CD4-positive, alpha-beta T cell treated with Interleukin-4 for 4 hours (primary cell): ENCODE measurements around the gene UBAC1.
"Not testable (repeated sequence)": the region's sequence is repeated elsewhere in the genome, so short reads cannot be mapped to it uniquely, and the experiment has no call there.

Source experiments
- DNase-seq: peaks from one replicate; pipeline ENCODE4 v3.0.0-alpha.2; 2020

The UBAC1 gene

DNA sequence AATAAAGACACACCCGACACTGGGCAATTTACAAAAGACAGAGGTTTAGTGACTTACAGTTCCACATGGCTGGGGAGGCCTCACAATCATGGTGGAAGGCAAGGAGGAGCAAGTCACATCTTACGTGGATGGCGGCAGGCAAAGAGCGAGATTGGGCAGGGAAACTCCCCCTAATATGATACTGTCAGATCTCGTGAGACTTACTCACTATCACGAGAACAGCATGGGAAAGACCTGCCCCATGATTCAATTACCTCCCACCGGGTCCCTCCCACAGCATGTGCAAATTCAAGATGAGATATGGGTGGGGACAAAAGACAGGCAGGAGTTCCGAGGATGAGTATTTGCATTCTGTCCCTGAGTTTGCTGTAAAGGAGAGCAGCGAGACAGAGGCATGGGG, 49.9 kb downstream of the UBAC1 start:
- DNase-seq = not testable (repeated sequence)

DNA sequence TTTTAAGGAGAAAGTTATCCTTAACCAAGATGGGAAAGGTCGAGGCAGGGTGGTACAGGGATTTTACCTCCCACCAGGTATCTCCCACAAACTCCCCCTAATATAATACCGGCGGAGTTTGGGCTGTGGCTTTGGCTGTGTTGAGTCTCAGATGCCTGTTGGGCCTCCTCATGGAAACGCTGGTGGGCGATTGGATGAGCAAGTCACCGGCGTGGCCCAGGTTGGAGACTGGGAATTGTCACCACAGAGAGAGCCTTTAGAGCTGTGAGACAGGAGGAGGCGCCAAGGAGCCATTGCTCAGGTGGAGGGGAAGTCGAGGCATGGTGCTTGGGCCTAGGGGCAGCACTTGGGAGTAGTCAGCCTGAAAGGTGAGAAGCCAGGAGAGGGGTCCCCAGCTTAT, 50.4 kb downstream of the UBAC1 start:
- no peak for DNase-seq

DNA sequence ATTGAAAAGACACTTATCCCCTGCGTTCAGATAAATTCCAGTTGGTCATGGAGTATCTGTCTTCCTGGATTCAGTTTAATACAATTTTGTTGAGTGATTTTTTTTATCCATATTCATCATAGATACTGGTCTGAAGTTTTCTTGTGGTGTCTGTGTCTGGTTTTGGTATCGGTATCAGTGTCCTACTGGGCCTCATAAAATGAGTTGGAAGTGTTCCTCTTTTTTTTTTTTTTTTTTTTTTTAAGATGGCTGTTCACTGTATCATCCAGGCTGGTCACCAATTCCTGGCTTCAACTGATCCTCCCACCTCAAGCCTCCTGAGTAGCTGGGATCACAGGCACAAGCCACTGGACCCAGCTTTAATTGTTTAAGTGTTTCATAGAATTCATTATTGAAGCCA, 51.0 kb downstream of the UBAC1 start:
- DNase-seq = no peak

DNA sequence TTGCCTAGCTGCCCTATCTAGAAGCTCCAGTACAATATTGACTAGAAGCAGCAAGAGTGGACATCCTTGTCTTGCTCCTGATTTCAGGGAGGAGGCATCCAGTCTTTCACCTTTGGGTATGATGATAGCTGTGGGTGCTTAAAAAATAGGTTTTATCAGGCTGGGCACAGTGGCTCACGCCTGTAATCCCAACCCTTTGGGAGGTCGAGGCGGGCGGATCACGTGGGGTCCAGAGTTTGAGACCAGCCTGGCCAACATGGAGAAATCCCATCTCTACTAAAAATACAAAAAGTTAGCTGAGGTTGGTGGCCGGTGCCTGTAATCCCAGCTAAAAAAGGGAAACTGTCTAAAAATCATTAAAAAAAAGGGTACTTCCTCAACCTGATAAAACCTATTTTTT, 51.8 kb downstream of the UBAC1 start:
- DNase-seq = no peak

DNA sequence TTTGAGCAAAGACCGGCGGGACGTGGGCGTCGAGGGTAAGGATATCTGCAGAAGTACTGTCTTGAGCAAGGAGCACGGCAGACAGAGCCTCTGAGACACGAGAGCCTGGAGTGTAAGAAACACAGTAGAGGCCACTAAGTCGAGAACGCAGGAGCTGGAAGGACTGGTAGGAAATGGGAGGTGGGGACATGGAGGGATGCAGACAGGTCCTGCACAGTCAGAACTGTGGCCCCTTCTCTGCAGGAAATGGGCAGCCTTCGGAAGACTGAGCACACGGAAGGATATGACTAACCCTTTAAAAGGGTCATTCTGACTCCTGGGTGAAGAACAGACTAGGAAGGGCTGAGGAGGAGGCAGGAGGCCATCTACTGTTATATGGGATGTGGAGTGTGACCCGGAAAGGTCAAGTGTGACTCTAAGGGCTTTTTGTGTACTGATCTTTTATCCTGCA, 52.4 kb downstream of the UBAC1 start:
- no peak for DNase-seq

DNA sequence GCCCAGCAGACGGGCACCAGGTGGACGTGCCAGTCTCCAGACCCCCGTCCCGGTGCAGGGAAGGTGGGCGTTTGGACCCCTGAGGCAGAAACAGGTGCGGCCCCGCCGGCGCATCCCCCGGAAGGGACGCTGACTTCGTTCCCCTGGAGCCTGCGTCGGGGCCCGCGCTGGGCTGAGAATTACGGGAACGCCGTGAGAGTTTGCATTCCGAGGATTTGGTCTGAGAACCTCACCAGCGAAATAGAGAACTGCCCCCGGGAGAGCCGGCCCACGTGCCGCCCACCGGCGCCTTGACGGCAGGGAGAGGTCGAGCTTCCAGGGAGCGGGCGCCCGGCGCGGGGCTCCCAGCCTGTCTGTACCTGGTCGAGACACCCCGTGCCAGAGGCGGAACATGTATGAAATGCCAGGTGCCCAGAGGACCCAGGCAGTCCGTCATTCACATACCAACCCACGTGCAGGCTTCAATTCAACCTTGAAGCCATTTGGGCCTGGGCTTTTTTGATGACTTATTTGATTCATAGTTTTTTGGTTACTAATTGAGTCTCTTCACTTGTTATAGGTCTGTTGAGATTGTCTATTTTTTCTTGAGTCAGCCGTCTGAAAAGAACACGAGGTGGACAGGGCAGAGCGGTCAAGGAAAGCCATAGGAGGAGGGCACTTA, 53.0 kb downstream of the UBAC1 start:
- DNase-seq = no peak

DNA sequence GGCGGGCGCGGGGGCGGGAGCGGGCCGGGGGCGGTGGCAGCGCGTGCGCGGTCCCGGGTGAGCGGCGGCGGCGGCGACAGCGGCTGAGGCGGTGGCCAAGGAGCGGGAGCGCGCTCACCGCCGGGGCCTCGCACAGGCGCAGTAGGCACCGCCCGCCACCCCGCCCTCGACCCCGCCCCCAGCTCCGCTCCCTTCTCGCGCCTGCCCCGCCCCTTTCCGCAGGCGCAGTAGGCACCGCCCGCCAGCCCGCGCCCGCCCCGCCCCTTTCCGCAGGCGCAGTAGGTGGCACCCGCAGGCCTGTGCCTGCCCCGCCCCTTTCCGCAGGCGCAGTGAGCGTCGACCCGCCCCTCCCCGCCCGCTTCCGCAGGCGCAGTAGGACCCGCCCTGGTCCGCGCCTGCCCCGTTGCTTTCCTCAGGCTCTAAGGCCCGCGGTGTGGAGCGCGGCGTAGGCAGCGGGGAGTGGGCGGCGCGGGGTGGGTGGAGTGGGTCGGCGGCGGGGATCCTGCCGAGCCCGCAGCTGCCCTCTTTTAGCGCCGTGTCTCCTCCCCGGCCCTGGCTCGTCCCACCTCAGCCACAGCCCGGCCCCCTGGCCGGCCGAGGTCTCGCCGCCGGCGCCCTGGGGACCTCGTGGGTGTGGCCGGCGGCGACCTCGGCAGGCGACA, 53.6 kb downstream of the UBAC1 start, which contains the start of gene CAMSAP1:
TSS of gene CAMSAP1 (minus strand) at position 116 of the 662 bp plus-strand sequence. CDS start 387 bp downstream, outside the sequence.
- DNase-seq = peak; percentile 90

DNA sequence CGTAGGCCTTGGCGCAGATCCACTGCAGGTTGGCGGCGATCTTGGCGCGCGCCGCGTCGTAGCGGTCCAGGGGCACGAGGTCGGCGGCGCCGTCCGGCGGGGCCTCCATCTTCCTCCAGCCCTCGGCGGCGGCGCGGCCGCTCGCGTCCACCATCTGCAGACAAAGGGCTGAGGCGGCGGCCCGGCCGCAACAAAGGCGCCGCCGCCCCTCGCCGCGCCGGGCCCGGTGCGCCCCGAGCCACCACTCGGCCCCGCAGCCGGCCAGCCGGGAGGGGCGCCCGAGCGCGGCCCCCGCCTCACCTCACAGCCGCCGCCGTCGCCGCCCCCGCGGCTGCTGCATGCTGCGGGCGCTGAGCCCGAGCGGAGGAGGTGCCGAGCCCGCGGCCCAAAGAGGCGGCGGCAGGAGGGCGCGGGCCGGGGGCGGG, 54.2 kb downstream of the UBAC1 start:
- no peak for DNase-seq

DNA sequence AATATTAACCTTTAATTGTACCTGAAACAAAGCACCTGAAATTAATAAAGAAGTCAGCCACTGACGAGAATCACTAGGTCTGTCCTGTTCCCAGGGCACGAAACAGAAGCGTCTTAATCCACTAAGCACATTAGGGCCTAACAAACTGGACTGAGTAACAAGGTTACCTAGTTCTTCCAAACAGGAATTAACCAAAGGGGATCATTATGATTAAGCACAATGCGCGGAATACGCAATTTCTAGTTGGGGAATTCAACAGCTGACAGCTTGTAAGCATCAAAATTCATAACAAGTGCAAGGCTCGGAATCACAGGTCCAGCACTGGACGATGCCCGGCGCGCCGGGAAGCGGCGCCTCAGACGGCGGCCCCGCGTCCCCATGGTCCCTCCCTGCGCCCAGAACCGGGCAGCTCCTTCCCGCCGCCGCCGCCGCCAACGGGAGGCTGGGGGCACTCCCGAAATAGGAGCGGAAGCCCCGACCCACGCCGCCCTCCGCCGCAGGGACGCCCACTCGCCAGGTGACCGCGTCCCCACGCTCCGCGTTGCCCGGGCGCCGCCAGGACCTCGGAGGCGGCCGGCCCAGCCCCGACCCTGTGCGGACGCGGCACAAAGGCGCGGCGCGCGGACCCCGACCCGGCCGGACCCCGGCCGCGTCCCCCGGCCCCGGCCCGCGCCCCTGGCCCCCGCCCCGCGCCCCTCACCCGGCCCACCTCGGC, 54.7 kb downstream of the UBAC1 start:
- DNase-seq = no peak

DNA sequence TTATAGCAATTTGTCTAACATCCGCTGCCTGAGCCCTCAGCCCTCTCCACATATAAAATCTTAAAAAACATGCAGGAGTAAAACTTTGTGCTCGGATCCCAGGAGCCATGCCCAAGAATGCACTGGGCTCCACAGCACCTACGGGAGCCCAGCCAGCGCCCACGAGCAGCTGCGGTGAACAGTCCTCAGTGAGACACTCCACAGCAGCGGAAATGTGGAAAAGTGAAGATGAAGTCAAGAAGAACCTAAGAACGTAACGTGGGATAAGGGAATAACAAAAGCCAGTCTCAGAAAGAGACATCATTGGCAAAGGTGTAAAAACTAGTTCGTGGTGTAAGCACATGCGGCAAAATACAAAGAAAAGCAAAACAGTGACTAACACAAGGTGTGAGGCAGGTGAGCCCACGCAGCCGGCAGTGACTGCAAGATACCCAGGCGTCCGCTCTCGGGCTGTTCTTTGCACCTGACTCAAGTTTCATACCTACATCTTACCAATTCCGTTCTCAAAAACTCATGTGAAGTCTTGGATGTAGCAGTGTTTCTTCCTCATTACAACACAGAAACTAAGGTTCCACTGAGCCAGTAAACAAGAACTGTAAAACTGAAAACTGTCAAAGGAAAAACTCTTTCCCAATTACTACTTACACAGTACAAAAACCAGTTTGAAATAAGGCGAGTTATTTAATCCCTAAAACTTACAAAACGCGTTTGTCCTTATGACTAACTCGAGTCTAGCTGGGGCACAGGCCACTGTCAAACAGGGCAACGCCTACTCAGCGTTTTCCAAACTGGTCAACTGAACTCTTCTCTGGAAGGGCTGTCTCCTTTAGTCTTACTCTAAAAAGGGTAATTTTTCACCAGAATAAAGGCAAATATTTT, 55.6 kb downstream of the UBAC1 start:
- DNase-seq = peak; percentile 63

DNA sequence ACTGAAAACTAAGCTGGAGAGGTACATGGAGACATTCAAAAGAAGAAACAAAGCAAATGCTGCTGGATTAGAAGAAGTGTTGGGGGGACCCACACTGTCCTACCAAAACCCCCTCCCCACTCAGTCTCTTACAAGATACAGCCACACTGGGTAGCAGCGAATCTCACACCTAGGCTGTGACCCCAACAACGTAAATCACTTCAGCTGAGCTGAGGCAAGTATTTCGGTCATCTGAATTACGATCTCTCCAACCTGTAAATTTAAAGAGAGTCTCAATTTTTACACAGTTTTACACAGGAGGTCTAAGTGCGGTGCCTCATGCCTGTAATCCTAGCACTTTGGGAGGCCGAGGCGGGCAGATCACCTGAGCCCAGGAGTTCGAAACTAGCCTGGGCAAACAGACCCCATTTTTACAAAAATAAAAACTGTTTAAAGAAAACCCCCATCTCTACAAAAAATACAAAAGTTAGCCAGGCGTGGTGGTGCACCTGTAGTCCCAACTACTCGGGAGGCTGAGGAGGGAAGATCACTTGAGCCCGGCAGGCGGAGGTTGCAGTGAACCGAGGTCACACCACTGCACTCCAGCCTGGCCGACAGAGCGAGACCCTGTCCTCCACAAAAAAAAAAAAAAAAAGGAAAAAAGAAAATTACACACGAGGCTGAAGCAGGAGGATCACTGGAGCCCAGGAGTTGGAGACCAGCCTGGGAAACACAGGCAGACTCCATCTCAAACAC, 57.2 kb downstream of the UBAC1 start:
- DNase-seq = no peak

DNA sequence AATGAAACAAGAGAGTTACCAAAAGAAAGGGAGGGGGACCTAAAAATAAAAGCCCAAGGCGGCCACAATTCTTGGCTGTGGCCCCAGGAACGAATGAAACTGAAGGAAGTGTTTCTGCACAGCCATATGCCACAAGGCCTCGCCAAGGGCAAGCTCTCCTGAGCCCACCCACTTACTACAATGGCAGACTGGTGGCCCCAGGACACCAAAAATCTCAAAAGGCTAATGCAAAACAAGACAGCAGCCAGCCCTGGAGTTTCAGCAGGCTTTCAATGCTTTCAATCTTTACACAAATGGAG, 57.9 kb downstream of the UBAC1 start:
- no peak for DNase-seq

DNA sequence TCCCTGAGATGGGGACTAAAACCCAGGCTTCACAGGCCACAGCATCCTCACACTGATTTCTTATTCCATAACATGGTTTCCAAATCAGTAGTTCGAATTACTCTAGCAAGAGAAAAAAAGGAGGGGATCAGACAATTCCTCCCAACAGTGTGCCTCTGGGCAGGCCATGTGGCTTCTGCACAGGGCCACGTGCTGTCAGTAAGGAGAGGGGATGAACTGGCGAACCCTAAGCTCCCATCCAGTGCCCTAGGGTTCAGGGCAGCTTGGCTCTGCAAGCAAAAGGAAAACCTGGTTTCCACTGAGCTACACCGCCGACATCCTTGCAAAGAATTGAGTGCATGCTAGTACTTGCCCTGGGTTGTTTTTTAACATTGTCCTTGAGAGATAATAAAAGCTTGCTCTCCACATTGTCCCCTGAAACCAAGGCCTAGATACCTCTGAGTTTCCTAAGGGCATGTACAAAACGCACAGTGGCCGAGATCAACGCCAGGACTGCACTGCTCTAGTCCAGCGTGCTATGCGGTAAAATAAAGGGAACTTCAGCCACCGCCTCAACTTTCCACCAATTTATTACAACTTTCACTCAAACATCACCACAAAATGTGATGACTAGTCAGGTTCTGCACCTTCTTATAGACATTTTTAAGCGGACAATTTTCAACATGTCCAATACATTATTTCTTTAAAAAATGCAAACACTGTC, 58.4 kb downstream of the UBAC1 start:
- DNase-seq = no peak

DNA sequence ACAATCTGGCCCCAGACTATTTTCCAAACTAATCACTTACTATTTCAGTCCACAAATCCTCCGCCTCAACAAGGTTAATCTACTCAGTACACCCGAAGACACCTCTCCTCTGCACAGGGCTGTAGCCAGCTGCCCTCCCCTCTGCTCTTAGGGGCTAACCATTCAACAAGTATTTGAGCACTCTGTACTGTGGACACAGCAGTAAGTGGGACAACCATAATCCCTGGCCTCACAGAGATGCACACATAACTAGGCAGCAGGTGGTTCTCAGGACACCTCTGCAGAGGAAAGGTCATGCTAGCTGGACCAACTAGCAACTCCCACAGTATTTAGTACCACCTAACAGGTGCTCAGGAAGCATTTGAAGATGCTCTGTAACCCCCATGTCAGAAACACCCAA, 59.3 kb downstream of the UBAC1 start:
- no peak for DNase-seq

DNA sequence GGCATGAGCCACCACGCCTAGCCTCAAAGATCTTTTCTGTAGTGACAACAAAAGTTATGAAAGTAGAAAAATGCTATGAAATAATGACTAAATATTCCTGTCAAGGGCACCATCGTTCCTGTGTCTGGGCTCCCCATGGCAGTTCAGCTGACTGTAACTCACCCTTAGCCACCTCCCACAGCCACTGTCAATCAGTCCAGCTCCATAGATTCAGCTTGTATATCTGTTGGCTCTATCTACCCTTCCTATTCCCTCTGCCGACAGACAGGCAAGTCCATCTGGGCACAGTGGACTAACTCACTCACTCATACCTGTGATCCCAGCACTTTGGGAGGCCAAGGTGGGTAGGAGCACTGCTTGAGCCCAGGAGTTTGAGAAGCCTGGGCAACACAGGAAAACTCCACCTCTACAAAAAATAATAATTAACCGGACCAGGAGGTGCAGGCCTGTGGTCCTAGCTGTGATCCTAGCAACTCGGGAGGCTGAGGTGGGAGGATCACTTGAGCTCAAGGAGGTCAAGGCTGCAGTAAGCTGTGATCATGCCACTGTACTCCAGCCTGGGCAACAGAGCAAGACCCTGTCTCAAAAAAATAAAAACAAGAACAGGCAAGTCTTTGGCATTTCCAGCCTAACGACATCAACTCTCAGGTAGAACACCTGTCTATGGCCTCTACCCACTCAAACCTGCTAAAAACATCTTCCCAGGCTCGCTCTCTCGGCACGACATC, 60.0 kb downstream of the UBAC1 start:
- no peak for DNase-seq

DNA sequence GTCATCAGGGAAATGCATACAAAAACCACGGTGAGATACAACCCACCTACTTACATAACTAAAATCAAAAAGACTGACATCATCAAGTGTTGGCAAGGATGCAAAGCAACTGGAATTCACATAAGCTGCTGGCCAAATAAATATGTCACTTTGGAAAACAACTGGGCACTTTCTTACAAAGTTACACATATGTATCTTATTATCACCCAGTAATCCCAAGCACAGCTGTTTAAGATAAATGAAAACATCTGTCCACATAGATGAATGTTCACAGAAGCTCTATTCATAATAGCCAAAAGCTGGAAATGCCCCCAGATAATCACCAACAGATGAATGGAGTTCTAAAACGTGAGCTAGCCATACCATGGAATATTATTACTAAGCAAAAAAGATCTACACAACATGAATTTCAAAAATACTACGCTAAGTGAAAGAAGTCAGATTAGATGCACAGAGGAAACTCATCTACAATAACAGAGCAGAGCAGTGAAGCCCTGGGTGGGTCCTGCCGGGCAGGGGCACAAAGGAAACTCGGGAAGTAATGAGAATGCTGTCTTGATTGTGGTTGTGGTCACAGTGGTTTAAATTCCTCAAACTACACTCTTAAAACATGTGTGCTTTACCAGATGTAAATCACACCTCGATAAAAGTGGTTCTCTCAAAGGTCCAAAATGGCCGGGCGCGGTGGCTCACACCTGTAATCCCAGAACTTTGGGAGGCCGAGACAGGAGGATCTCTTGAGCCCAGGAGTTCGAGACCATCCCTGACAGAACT, 62.4 kb downstream of the UBAC1 start:
- DNase-seq = no peak

DNA sequence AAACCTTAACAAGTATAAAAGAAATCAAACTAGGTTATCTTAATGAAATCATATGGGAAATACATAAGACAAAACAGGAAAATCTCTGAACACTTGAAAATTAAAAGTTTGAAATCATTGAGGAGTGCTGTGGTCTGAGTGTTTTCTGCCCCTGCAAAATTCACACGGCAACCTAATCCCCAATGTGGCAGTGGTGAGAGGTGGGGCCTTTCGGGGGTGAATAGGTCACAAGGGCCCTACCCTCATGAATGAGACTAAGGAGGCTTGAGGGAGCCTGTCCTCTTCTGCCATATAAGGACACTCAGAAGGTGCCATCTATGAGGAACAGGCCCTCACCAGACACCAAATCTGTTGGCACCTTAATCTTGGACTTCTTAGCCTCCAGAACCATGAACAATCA, 64.5 kb downstream of the UBAC1 start:
- no peak for DNase-seq

DNA sequence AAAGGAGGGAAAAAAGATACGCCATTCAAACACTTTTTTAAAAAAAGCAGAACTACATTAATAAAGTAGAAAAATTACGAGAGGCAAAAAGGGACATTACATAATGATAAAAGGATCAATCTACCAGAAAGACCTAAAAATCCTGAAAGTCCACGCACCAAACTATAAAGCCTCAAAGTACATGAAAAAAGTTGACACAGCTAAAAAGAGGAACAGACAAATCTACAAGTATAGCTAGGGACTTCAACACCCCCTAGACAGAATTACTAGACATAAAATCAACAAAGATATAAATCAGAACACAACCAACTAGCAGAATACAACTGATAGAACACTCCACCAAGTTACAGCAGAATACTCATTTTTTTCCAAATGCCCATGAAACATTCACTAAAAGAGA, 65.0 kb downstream of the UBAC1 start:
- DNase-seq = no peak

DNA sequence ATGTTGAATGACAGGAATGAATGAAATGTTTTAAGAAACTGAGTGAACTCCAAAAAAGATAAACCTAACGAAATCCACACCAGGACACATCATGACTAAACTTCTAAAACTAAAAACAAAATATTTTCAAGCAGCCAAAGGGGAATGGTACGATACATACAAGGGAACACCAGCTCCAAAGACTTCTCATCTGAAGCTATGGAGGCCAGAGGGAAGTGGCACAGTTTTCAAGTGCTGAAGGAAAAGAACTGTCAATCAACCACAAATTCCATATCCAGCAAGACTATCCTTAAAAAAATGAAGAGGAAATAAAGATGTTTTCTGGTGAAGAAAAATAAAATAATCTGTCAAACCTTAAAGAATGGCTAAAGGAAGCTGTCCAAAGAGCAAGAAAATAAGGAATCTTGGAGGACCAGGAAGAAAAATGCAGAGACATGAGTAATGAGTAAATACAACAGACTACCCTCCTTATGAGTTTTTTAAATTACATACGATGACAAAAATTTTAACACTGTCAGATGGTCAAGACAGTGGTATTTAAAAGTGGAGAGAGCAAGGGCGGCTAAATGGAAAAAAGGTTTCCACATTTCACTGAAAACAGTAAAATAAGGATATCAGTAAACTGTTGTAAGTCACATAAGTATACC, 65.8 kb downstream of the UBAC1 start:
- DNase-seq = no peak

DNA sequence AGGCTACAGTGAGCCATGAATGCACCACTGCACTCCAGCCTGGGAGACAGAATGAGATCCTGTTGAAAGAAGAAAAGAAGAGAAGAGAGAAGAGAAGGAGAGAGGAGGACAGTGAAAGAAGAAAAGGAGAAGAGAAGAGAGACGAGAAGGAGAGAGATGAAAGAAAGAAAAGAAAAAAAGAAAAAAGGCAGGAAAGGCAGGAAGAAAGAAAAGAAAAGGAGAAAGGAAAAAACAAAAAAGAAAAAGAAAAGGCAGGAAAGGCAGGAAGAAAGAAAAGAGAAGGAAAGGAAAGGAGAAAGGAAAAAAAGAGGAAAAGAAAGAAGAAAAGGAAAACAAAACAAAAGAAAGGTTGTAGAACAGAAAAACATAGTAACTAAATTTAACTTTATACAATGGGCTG, 68.1 kb downstream of the UBAC1 start:
- no peak for DNase-seq
